K562 (cell line): ENCODE results near the gene USP48.

ENCODE experiments used
- LEF1 ChIP-seq: fragments of 450-650 bp; IDR thresholded peaks from 2 replicates; pipeline ENCODE4 v1.6.1; 2016; ENCODE audit warnings: mild to moderate bottlenecking
- TF ChIP-seq, protein P1 (sequence below): fragments of 450-650 bp; formaldehyde crosslinking; IDR thresholded peaks from 2 replicates; pipeline ENCODE4 v1.4.0; 2020; ENCODE audit warnings: mild to moderate bottlenecking, moderate library complexity

DNA sequence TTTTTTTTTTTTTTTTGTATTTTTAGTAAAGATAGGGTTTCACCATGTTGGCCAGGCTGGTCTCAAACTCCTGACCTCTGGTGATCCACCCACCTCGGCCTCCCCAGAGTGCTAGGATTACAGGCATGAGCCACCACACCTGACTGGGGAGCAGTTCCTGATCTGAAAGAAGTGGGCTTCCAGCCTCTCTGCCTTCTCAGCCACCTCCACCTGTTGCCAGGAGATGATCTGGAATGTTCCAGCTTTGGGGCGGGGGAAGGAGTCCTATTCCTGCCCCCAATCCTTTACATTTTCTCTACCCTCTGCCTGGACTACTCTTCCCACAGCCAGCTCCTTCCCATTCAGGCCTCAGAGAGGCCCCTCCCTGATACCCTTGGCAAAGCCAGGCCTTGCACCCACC is 141.9 kb downstream of the USP48 start:
- no peak for TF ChIP-seq LEF1
- TF ChIP-seq, protein P1, sequence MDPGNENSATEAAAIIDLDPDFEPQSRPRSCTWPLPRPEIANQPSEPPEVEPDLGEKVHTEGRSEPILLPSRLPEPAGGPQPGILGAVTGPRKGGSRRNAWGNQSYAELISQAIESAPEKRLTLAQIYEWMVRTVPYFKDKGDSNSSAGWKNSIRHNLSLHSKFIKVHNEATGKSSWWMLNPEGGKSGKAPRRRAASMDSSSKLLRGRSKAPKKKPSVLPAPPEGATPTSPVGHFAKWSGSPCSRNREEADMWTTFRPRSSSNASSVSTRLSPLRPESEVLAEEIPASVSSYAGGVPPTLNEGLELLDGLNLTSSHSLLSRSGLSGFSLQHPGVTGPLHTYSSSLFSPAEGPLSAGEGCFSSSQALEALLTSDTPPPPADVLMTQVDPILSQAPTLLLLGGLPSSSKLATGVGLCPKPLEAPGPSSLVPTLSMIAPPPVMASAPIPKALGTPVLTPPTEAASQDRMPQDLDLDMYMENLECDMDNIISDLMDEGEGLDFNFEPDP (CRISPR knock-in tag), result no peak
